Measurements from ENCODE around the gene HSD3B1. TPM values are rescaled to one million over a fixed set of nuclear protein-coding genes. Genes with fewer than 3 reads are reported as not detected.

The HSD3B1 gene
- total RNA-seq, 1 experiment from 2014 or later: not detected

DNA sequence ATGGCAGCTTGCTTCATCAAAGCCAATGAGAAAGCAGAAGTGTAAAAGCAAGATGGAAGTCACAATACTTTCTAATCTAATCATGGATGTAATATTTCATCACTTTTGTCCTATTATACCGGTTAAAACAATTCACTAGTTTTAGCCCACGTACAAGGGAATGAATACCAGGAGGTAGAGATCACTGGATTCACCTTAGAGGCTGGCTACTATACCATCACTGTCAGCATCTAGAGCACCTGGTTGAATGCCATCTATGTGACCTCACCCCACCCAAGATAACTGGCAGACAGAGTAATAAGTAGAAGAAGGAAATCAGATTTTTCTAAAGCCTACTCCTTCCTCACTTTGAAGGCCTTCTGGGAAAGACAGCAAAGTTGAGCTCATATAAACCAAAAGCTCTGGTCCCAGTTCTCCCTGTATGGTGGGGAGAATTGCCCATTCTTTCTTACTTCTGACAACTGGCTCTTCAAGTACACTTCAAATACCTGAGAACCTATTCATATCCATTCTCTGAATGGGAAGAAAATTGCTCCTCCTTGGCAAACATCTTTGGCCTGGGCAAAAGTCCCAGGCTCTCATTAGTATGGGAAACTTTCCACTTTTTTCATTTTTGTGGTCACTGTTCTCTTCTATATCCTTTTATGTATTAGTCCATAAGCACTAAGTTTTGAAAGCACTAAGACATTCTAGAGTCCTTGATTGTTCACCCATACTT lies 24.8 kb downstream of the HSD3B1 start:
- CTCF ChIA-PET: no interaction called here
- TF ChIP-seq, protein P1, sequence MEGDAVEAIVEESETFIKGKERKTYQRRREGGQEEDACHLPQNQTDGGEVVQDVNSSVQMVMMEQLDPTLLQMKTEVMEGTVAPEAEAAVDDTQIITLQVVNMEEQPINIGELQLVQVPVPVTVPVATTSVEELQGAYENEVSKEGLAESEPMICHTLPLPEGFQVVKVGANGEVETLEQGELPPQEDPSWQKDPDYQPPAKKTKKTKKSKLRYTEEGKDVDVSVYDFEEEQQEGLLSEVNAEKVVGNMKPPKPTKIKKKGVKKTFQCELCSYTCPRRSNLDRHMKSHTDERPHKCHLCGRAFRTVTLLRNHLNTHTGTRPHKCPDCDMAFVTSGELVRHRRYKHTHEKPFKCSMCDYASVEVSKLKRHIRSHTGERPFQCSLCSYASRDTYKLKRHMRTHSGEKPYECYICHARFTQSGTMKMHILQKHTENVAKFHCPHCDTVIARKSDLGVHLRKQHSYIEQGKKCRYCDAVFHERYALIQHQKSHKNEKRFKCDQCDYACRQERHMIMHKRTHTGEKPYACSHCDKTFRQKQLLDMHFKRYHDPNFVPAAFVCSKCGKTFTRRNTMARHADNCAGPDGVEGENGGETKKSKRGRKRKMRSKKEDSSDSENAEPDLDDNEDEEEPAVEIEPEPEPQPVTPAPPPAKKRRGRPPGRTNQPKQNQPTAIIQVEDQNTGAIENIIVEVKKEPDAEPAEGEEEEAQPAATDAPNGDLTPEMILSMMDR (IDR thresholded peaks at IDR 0.05): no peak
- TF ChIP-seq, protein P2, sequence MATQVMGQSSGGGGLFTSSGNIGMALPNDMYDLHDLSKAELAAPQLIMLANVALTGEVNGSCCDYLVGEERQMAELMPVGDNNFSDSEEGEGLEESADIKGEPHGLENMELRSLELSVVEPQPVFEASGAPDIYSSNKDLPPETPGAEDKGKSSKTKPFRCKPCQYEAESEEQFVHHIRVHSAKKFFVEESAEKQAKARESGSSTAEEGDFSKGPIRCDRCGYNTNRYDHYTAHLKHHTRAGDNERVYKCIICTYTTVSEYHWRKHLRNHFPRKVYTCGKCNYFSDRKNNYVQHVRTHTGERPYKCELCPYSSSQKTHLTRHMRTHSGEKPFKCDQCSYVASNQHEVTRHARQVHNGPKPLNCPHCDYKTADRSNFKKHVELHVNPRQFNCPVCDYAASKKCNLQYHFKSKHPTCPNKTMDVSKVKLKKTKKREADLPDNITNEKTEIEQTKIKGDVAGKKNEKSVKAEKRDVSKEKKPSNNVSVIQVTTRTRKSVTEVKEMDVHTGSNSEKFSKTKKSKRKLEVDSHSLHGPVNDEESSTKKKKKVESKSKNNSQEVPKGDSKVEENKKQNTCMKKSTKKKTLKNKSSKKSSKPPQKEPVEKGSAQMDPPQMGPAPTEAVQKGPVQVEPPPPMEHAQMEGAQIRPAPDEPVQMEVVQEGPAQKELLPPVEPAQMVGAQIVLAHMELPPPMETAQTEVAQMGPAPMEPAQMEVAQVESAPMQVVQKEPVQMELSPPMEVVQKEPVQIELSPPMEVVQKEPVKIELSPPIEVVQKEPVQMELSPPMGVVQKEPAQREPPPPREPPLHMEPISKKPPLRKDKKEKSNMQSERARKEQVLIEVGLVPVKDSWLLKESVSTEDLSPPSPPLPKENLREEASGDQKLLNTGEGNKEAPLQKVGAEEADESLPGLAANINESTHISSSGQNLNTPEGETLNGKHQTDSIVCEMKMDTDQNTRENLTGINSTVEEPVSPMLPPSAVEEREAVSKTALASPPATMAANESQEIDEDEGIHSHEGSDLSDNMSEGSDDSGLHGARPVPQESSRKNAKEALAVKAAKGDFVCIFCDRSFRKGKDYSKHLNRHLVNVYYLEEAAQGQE (IDR thresholded peaks at IDR 0.05; ENCODE audit: insufficient read depth in 1 of 2, low read depth in 2 of 2, low read length in 1 of 2): no peak
- no peak for TF ChIP-seq POLR2AphosphoS5 (IDR thresholded peaks at IDR 0.05; ENCODE audit: low read depth, low read length)
- TF ChIP-seq TCF7L2 (IDR thresholded peaks at IDR 0.05; ENCODE audit: low read depth, low read length): no peak
- no peak for TF ChIP-seq SIN3A (IDR thresholded peaks at IDR 0.05; ENCODE audit: borderline replicate concordance, insufficient read depth, low read depth, low read length)

DNA sequence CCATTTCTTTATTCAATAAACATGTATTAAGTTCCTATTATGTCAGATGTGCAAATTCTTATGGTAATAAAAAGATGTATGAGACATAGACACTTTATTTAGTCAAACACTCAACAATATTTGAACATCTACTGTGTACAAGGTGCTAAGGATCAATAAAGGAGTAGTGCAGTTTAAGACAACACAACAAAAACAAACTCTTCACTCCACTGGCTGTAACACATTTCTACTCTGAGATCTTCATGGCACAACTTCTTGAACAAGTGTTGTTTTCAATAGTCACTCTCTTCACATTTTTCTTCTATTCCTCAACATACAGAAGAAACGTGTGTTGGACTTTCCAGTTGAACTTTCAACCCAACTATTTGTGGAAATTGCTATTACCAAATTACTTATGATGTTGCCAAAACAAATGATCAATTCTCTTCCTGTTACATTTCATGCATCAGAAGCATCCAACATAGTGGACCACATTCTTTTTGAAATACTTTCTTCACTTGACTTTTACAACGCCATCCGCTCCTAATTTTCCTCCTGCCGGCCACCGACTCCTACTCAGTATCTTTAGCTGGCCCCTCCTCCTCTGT lies 25.4 kb downstream of the HSD3B1 start:
- Histone ChIP-seq H3K27me3 (ENCODE audit: control insufficient read depth, insufficient read depth, low read length) (peaks cover 7% of the 10 kb centered on the region; the same call in 1 of the 2 replicates), H3K9me3 (ENCODE audit: control insufficient read depth, insufficient read depth, low read depth, low read length) (0 out of 2 replicates have a peak, but pooled peaks cover 3% of the 10 kb centered on the region), H3K36me3 (ENCODE audit: control insufficient read depth, insufficient read depth, low read length) (no peaks in the 10 kb centered on the region), H3K4me3 (ENCODE audit: low read depth in 2 of 2, low read length in 2 of 2) (no peak overlapping the region), H3K4me1 (ENCODE audit: control insufficient read depth, insufficient read depth, low read length) (no peaks in the 10 kb centered on the region), H3K27ac (ENCODE audit: low read length) (no peak overlapping the region)
- ChIA-PET CTCF (no interaction called here), POLR2A (no interaction called here)
- intact Hi-C loops (cut with micrococcal nuclease; ENCODE audit: unreplicated experiment): no loop called here
- DNase-seq (ENCODE audit: low read depth, low spot score): no peak
- no peak for ATAC-seq
- no peak for TF ChIP-seq POLR2AphosphoS5 (IDR thresholded peaks at IDR 0.05; ENCODE audit: low read depth, low read length)
- no peak for TF ChIP-seq SIN3A (IDR thresholded peaks at IDR 0.05; ENCODE audit: borderline replicate concordance, insufficient read depth, low read depth, low read length)
- TF ChIP-seq, protein P1 (IDR thresholded peaks at IDR 0.05): no peak
- TF ChIP-seq, protein P2 (IDR thresholded peaks at IDR 0.05; ENCODE audit: insufficient read depth in 1 of 2, low read depth in 2 of 2, low read length in 1 of 2): no peak
- no peak for TF ChIP-seq TCF7L2 (IDR thresholded peaks at IDR 0.05; ENCODE audit: low read depth, low read length)
- in situ Hi-C loops (cut with HindIII; ENCODE audit: low pct_unique_long_range_greater_than_20kb, low sequenced_read_pairs): no loop called here
- no TSS peak for BruUV-seq (replicated peaks)

More for the DNA sequence above, 24.8 kb downstream of the HSD3B1 start:
- no peak overlapping the region for H3K27ac ChIP-seq (ENCODE audit: low read length)
- ATAC-seq (no peak), DNase-seq (ENCODE audit: low read depth, low spot score) (no peak)
- H3K27me3 ChIP-seq (ENCODE audit: control insufficient read depth, insufficient read depth, low read length): peaks cover 7% of the 10 kb centered on the region; the same call in 1 of the 2 replicates
- H3K36me3 ChIP-seq (ENCODE audit: control insufficient read depth, insufficient read depth, low read length): no peaks in the 10 kb centered on the region
- no peaks in the 10 kb centered on the region for H3K4me1 ChIP-seq (ENCODE audit: control insufficient read depth, insufficient read depth, low read length)
- H3K9me3 ChIP-seq (ENCODE audit: control insufficient read depth, insufficient read depth, low read depth, low read length): 0 out of 2 replicates have a peak, but pooled peaks cover 3% of the 10 kb centered on the region
- in situ Hi-C loops (cut with HindIII; ENCODE audit: low pct_unique_long_range_greater_than_20kb, low sequenced_read_pairs) (no loop called here), intact Hi-C loops (cut with micrococcal nuclease; ENCODE audit: unreplicated experiment) (no loop called here)
- H3K4me3 ChIP-seq (ENCODE audit: low read depth in 2 of 2, low read length in 2 of 2): no peak overlapping the region
- BruUV-seq (replicated peaks): no TSS peak
- POLR2A ChIA-PET: no interaction called here
